Heart right ventricle (tissue), 16 donors: Measurements from ENCODE around the gene ATP6V1B1. TPM values are rescaled to one million over a fixed set of nuclear protein-coding genes. Genes with fewer than 3 reads are reported as not detected.

Experiments used
- ATAC-seq, 8 donors: fragments of 200-7000 bp; cut with Tn5 transposase; one replicate each; pipeline ENCODE4 v1.9.1; 2020; ENCODE audit warnings: mild to moderate bottlenecking in 8 of 8, moderate library complexity in 8 of 8, moderate number of reproducible peaks in 1 of 8
- DNase-seq, 2 donors: peaks; one replicate each; pipeline ENCODE4 v3.0.0-alpha.2; 2020
- H3K27ac ChIP-seq, 10 donors: fragments of 200-600 bp; sonication (generic) in 2 of 10; one replicate each; pipeline versions ENCODE4 v1.5.0 to v1.8.0; 2020 to 2022; ENCODE audit warnings: mild to moderate bottlenecking in 3 of 10
- H3K27me3 ChIP-seq, 7 donors: fragments of 200-600 bp; one replicate each; pipeline ENCODE4 v1.8.0; 2021 to 2022; ENCODE audit warnings: mild to moderate bottlenecking in 2 of 7
- H3K36me3 ChIP-seq, 9 donors: fragments of 200-600 bp; sonication (generic) in 1 of 9; one replicate each; pipeline versions ENCODE4 v1.5.0 to v1.8.0; 2020 to 2022; ENCODE audit warnings: mild to moderate bottlenecking in 2 of 9
- H3K4me1 ChIP-seq, 9 donors: fragments of 200-600 bp; sonication (generic) in 1 of 9; one replicate each; pipeline versions ENCODE4 v1.5.0 to v1.8.0; 2020 to 2022; ENCODE audit warnings: mild to moderate bottlenecking in 4 of 9
- H3K4me3 ChIP-seq, 10 donors: fragments of 200-600 bp; sonication (generic) in 2 of 10; one replicate each; pipeline versions ENCODE4 v1.5.0 to v1.8.0; 2020 to 2022; ENCODE audit warnings: mild to moderate bottlenecking in 7 of 10, moderate library complexity in 2 of 10
- H3K9me3 ChIP-seq, 11 donors: fragments of 200-600 bp in 10 of 11; sonication (generic) in 2 of 11; one replicate each; pipeline versions ENCODE4 v1.5.0 to v1.8.0; 2013 to 2022; ENCODE audit warnings: mild to moderate bottlenecking in 2 of 11, control low read depth in 1 of 11, moderate library complexity in 1 of 11
- WGBS, 2 donors: extraction: QIAGEN DNeasy Blood & Tissue Kit; methylation state at CpG; one replicate each; pipeline ENCODE4 v1.1.7; 2013; ENCODE audit warnings: inconsistent platforms in 1 of 2; 5-methylcytosine and 5-hydroxymethylcytosine counted together
- intact Hi-C, 10 donors: fragments of 100-400 bp; cut with DNase I; formaldehyde crosslinking; loops; one replicate each; pipeline versions ENCODE4 v1.11.1 to v1.14.2; 2022
- polyA plus RNA-seq, 2 donors: library from polyadenylated mRNA; stranded (reverse); fragments of 200-250 nt; gene quantifications; one replicate each; pipeline ENCODE4 v1.2.3, GENCODE V29; 2013
- total RNA-seq, 10 donors: library from RNA; stranded (reverse); fragmentation: NEBNext Ultra II Directional in 3 of 10; extraction: Animal tissue kit (Norgen Biotek cat#: 25700) in 3 of 10; gene quantifications; one replicate each; pipeline versions ENCODE4 v1.2.1 to v1.2.4, GENCODE V29; 2021 to 2023
- TF ChIP-seq, protein P1 (sequence below), 9 donors: fragments of 200-600 bp; sonication (generic) in 2 of 9; IDR thresholded peaks; one replicate each; pipeline versions ENCODE4 v1.5.0 to v1.8.0; 2021 to 2022; ENCODE audit warnings: antibody characterized with exemption in 9 of 9, mild to moderate bottlenecking in 5 of 9, moderate library complexity in 1 of 9
- donor health status: Arrhythmogenic right ventricular cardiomyopathy.
- donor health status: ischemic (EF 13 %, LVEDD 7.1; RV severe dilation, severe dysfunction).
- donor health status: healthy with polysubstance abuse.
- donor health status: DM: no; HTN: yes; CAD: no.
- donor health status: DM: no; HTN: no; CAD: no.
- donor health status: ischemic (EF 25% LVEDD 6.9; RV normal size, moderate dysfunction).
- donor health status: ischemic (EF 25% LVEDD 5.7; RV mildly dilated, moderate dysfunction).
- donor health status: healthy.
- donor health status: DM: yes; HTN: yes; CAD: no.
- donor health status: Ischemic cardiomyopathy.
- donor health status: ischemic (EF 35%, LVEDD 5.7; RV mildly dilated, moderate dysfunction).
- donor health status: nonischemic (EF 11% LVEDD 7.7; RV severe dilation, severe dysfunction).
- donor health status: DM: yes; HTN: yes; CAD: no.
- donor health status: PGD.
- donor health status: ischemic (EF 29% LVEDD 5.4; RV normal size, mild dysfunction).
- donor health status: nonischemic (EF 23%, LVEDD 6.1; RV moderate dilation, normal function).

ATP6V1B1 gene
- total and polyA plus RNA-seq, 12 donors, result 0.28 to 6.4 (median 0.88) TPM; not detected in 4

DNA sequence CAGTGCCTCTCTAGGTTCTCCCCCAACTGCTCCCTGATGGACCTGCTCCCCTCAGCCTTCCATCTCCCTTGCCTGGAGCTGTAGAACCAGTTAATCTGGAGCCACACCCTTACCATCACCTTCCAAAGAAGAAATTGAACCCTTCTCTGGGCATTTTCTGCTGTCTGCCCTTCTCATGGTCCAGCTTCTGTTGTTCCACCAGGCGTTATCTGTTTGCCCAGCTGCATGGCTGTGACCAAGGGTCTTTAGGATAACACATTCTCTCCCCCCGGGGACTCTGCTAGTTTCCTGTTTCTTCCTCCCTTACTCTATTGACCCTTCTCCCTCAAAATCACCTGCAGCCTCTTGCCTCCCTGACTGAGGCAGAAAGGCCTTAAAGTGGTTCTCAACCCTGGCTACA, 39.5 kb downstream of the ATP6V1B1 start:
- intact Hi-C loops, result no loop called here
- H3K36me3 ChIP-seq, result no peaks in the 10 kb centered on the region
- 79 to 84% methylated on average over 2 of the region's 2 CpGs for WGBS, 2 donors
- H3K4me3 ChIP-seq, result no peak overlapping the region
- H3K4me1 ChIP-seq, result peaks cover 6 to 28% (median 21%) of the 10 kb centered on the region in 9 donors
- DNase-seq, result no peak
- H3K9me3 ChIP-seq, result no peaks in the 10 kb centered on the region
- no peak for ATAC-seq
- H3K27me3 ChIP-seq, result peaks cover 0 to 29% (median 0%) of the 10 kb centered on the region in 7 donors
- no peak overlapping the region for H3K27ac ChIP-seq
- TF ChIP-seq, protein P1, sequence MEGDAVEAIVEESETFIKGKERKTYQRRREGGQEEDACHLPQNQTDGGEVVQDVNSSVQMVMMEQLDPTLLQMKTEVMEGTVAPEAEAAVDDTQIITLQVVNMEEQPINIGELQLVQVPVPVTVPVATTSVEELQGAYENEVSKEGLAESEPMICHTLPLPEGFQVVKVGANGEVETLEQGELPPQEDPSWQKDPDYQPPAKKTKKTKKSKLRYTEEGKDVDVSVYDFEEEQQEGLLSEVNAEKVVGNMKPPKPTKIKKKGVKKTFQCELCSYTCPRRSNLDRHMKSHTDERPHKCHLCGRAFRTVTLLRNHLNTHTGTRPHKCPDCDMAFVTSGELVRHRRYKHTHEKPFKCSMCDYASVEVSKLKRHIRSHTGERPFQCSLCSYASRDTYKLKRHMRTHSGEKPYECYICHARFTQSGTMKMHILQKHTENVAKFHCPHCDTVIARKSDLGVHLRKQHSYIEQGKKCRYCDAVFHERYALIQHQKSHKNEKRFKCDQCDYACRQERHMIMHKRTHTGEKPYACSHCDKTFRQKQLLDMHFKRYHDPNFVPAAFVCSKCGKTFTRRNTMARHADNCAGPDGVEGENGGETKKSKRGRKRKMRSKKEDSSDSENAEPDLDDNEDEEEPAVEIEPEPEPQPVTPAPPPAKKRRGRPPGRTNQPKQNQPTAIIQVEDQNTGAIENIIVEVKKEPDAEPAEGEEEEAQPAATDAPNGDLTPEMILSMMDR (IDR thresholded peaks at IDR 0.05), result no peak

DNA sequence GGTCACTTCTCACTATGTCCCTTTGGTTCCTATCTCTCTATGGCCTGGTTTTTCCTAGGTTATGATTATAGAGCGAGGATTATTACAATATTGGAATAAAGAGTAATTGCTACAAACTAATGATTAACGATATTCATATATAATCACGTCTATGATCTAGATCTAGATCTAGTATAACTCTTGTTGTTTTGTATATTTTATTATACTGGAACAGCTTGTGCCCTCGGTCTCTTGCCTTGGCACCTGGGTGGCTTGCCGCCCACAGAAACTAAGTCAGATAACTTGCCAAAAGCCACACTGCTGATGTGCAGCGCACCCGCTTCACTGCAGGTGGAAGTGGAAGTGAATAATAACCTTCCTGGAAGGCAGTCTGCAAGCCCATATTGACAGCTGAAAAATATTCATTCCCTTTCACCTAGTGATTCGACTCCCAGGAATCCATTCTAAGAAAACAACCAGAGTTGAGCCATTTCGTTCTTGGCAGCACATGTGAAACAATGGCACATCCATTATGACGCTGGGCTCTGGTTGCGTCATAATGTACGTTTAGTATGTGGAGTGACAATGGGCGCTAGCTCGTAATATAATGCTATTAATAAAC, 42.0 kb downstream of the ATP6V1B1 start:
- TF ChIP-seq, protein P1 (IDR thresholded peaks at IDR 0.05), result peak in 3 of 9 donors; percentile 3 to 21 (median 4)
- Histone ChIP-seq H3K9me3 (no peaks in the 10 kb centered on the region), H3K4me1 (peaks cover 6 to 28% (median 21%) of the 10 kb centered on the region in 9 donors), H3K4me3 (peak overlapping the region in 9 of 10 donors; percentile 42 to 76 (median 68)), H3K36me3 (no peaks in the 10 kb centered on the region), H3K27ac (peak overlapping the region in 9 of 10 donors; percentile 74 to 87 (median 85)), H3K27me3 (peaks cover 0 to 12% (median 0%) of the 10 kb centered on the region in 7 donors)
- ATAC-seq (peak in 1 of 8 donors; percentile 5), DNase-seq (no peak)
- WGBS, 2 donors, result 37 to 43% methylated on average over 14 of the region's 14 CpGs
- intact Hi-C loops, result no loop called here

DNA sequence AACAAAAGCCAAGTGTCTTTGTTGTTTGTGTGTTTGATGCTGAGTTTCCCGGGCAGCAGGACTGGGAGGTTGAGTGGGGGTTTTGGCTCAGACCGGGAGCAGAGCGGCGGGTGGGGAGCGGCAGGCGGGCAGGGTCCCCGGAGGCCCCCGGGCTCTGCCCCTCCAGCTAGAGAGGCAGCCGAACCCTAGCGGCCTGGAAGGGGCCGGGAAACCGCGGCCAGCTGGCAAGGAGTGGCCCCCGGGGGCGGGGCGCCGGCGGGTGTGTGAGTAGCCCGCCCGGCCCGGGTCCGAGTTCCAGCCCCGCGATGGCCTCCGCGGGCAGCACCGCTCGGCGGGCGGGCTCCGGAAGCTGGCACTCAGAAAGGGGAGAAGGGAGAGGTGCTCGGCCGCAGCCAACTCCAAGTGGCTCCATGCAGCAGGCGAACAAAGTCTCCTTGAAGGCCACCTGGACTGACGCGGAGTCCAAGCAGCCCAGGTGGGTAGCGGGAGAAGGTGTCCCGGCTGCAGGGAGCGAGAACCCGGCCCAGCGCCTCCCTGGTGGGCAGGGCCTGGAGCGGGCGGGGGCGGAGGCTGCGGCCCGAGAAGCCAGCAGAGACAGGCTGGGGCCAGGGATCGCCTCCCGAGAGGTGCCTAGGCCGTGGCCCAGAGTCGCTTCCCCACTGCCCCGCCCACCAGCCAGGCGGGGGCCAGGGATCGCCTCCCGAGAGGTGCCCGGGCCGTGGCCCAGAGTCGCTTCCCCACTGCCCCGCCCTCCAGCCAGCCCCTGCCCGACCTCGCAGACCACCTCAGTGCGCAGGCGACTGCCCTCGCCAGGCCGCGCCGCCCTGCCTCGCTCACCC, 42.9 kb downstream of the ATP6V1B1 start, which contains the start of gene ANKRD53:
Gene ANKRD53 (plus strand): TSS at position 290 of the 839 bp plus-strand sequence. CDS start 16 bp downstream, at position 306.
- DNase-seq (peak; percentile 39 to 53), ATAC-seq (peak; percentile 52 to 77 (median 61))
- 2 to 6% methylated on average over 60 to 67 of the region's 67 CpGs for WGBS, 2 donors
- Histone ChIP-seq H3K4me1 (peaks cover 6 to 28% (median 21%) of the 10 kb centered on the region in 9 donors), H3K9me3 (no peaks in the 10 kb centered on the region), H3K4me3 (peak within 1 kb of the TSS; percentile 23 to 76 (median 68)), H3K27ac (peak within 1 kb of the TSS; percentile 22 to 87 (median 84)), H3K27me3 (peaks cover 0 to 12% (median 0%) of the 10 kb centered on the region in 7 donors), H3K36me3 (peaks cover 0 to 3% (median 0%) of the 10 kb centered on the region in 9 donors)
- TF ChIP-seq, protein P1 (IDR thresholded peaks at IDR 0.05), result no peak
- intact Hi-C loops, result no loop called here

DNA sequence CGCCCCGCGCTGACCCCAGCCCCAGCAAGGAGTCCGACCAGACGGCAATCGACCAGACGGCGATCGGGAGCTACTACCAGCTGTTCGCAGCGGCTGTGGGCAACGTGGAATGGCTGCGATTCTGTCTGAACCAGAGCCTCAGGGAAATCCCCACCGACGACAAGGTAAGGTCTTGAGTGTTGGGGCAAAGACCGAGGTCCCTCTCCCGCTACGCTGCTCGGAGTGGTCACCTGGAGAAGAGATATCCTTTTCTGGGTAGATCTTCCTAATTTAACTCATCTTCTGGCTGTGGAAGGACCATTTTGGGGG, 43.4 kb downstream of the ATP6V1B1 start:
- intact Hi-C loops, result no loop called here
- peak overlapping the region in 9 of 10 donors; percentile 53 to 76 (median 68) for H3K4me3 ChIP-seq
- WGBS, 2 donors, result 27 to 31% methylated on average over 19 of the region's 19 CpGs

More for the DNA sequence above, 43.4 kb downstream of the ATP6V1B1 start:
- Histone ChIP-seq H3K27ac (peak overlapping the region in 8 of 10 donors; percentile 55 to 69 (median 66)), H3K9me3 (no peaks in the 10 kb centered on the region), H3K27me3 (peaks cover 0 to 12% (median 0%) of the 10 kb centered on the region in 7 donors), H3K4me1 (peaks cover 6 to 28% (median 21%) of the 10 kb centered on the region in 9 donors), H3K36me3 (peaks cover 0 to 6% (median 0%) of the 10 kb centered on the region in 9 donors)
- TF ChIP-seq, protein P1 (IDR thresholded peaks at IDR 0.05), result no peak
- no peak for DNase-seq
- ATAC-seq, result peak in 1 of 8 donors; percentile 1
